Erythroblast (primary cell): ENCODE measurements around the gene FSTL4.

Experiments
- GATA1 ChIP-seq: IDR thresholded peaks from 2 replicates; pipeline ENCODE4 v1.6.1; 2011; ENCODE audit warnings: low read depth, mild to moderate bottlenecking, control low read depth, low read length, moderate library complexity
- POLR2A ChIP-seq: IDR thresholded peaks from 2 replicates; pipeline ENCODE4 v1.6.1; 2011; ENCODE audit warnings: mild to moderate bottlenecking, low read length

GRCh38 chr5:133253671-133254070, 358.7 kb downstream of the FSTL4 start:
- TF ChIP-seq POLR2A (no peak), GATA1 (no peak)
